Umbilical cord (tissue), 2 donors: Measurements from ENCODE around the gene EEFSEC. TPM values are rescaled to one million over a fixed set of nuclear protein-coding genes. Genes with fewer than 3 reads are reported as not detected.

Experiments
- DNase-seq: peaks from one replicate; pipeline ENCODE4 v3.0.0-alpha.2; 2015; ENCODE audit warnings: low spot score
- total RNA-seq: library from RNA; depleted of rRNA; stranded (reverse); fragments of >200 nt; gene quantifications from one replicate; pipeline ENCODE4 v1.2.3, GENCODE V29; 2014; ENCODE audit warnings: low replicate concordance; ENCODE audit not compliant: insufficient read depth

EEFSEC gene
- total RNA-seq, 1 donor from 2014 or later, result 9.6 TPM

- DNase-seq, result peak; percentile 51
Observed at GRCh38 chr3:128285042-128285966, 132.0 kb downstream of the EEFSEC start.

GRCh38 chr3:128285967-128286321 is 132.7 kb downstream of the EEFSEC start:
- no peak for DNase-seq

- DNase-seq, result no peak
Observed at GRCh38 chr3:128286691-128287090, 133.4 kb downstream of the EEFSEC start.

GRCh38 chr3:128287216-128287615 is 133.9 kb downstream of the EEFSEC start:
- no peak for DNase-seq

GRCh38 chr3:128289534-128289933 is 136.3 kb downstream of the EEFSEC start:
- no peak for DNase-seq

- no peak for DNase-seq
Observed at GRCh38 chr3:128290484-128290883, 137.2 kb downstream of the EEFSEC start.

- no peak for DNase-seq
Observed at GRCh38 chr3:128293930-128294329, 140.6 kb downstream of the EEFSEC start.

- no peak for DNase-seq
Observed at GRCh38 chr3:128294999-128295468, 141.8 kb downstream of the EEFSEC start.

GRCh38 chr3:128296469-128297251 is 143.4 kb downstream of the EEFSEC start:
- no peak for DNase-seq

- DNase-seq, result peak; percentile 42
Observed at GRCh38 chr3:128297401-128298138, 144.3 kb downstream of the EEFSEC start.

GRCh38 chr3:128301186-128302023 is 148.1 kb downstream of the EEFSEC start:
- no peak for DNase-seq

- DNase-seq, result no peak
Observed at GRCh38 chr3:128306481-128306880, 153.2 kb downstream of the EEFSEC start.

- peak; percentile 38 for DNase-seq
Observed at GRCh38 chr3:128307029-128307633, 153.8 kb downstream of the EEFSEC start.

GRCh38 chr3:128307781-128308469 is 154.6 kb downstream of the EEFSEC start:
- no peak for DNase-seq

- DNase-seq, result no peak
Observed at GRCh38 chr3:128309026-128309425, 155.7 kb downstream of the EEFSEC start.

- no peak for DNase-seq
Observed at GRCh38 chr3:128310286-128311058, 157.2 kb downstream of the EEFSEC start.

GRCh38 chr3:128311441-128311844 is 158.2 kb downstream of the EEFSEC start:
- no peak for DNase-seq

- no peak for DNase-seq
Observed at GRCh38 chr3:128312271-128312670, 159.0 kb downstream of the EEFSEC start.
